Fibroblast of skin of right quadriceps (primary cell): ENCODE measurements around the gene RNF169.
"Not testable (repeated sequence)": the region's sequence is repeated elsewhere in the genome, so short reads cannot be mapped to it uniquely, and the experiment has no call there.

Source experiments
- DNase-seq: peaks from one replicate; pipeline ENCODE4 v3.0.0-alpha.2; 2013

Gene RNF169

GRCh38 chr11:74729397-74729796 is 19.3 kb upstream of the RNF169 start:
- DNase-seq = no peak

- DNase-seq = no peak
Measured at GRCh38 chr11:74730571-74731260, 17.9 kb upstream of the RNF169 start.

DNA sequence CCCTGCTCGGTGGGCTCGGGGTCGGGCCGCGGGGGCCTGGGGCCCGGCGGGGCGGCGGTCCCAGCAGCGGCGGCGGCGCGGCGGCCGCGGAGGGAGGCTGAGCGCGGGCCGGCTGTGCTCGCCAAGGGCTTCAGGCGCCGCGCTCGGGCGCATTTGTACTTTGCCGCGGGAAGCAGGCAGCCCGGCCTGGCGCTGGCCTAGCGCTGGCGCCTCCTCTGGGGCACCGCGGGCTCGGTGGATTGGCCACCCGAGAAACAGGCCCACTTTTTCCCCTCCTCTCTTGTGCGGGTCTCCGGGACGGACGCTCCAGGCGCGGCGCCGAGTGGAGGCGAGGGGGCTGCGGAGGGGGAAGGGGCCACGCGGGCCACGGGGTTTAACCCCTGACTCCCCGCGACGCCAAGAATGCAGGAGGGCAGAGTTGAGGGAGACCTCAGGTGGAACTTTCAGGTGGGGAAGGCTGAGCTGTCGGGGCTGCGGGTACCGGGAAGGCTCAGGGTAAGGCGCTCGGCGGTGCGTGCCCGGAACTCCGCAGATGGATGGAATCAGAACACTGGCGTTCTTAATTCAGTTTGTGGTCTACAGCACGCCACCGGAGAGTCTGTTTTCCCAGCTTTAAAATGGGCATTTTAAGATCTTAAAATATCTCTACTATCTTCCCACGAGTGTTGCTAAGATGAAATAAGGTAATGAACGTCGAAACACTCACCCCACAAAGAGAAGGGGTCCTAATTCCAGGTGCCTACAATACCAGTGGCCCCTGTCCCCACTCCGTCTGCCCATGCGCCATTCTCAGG is 17.2 kb upstream of the RNF169 start, which contains the start of gene CHRDL2:
CHRDL2 (minus strand) TSS at position 126 of the 794 bp plus-strand sequence. CDS start 538 bp downstream, outside the sequence.
- no peak for DNase-seq

GRCh38 chr11:74734559-74734925 is 14.1 kb upstream of the RNF169 start:
- no peak for DNase-seq

DNA sequence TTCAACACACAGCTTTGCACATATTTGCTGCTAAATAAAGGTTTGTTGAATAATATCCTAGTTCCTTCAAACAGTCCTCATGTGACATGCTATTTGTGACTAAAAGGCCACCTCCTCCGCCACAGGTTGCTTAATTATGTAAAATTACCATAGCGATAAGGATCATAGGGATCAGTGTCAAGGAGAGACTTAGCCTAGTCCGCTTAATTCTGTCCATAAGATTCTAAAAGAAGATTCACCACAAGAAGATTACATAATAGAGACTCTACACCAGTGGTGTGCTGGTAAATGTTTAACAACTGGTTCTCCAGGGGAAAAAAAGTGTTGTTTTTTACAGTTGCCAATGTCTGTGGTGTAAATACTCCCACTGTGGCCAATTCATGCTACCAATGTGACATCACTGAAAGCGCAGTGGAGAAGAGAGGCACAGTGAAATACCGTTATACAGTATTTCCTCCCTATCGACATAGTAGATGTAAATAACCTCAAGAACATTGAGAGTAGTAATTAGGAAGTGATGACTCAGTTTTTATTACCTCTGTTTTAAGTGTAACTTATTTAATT is 13.2 kb upstream of the RNF169 start:
- DNase-seq = no peak

DNA sequence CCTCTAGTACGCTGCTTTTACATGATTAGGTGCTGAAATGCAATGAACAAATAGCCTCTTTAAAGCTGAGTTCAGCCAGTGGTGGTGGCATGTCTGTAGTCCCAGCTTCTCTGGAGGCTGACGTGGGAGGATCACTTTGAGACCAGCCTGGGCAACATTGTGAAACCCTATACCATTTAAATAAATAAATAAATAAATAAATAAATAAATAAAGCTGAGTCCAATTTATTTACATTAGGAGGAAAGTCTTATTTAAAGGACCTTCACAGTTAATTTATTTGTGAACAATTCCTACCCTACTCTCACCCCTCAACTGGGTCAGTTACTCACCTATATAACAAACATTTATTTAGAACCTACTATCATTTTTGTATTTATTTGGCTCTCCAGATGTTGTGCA is 12.6 kb upstream of the RNF169 start:
- DNase-seq = no peak

DNA sequence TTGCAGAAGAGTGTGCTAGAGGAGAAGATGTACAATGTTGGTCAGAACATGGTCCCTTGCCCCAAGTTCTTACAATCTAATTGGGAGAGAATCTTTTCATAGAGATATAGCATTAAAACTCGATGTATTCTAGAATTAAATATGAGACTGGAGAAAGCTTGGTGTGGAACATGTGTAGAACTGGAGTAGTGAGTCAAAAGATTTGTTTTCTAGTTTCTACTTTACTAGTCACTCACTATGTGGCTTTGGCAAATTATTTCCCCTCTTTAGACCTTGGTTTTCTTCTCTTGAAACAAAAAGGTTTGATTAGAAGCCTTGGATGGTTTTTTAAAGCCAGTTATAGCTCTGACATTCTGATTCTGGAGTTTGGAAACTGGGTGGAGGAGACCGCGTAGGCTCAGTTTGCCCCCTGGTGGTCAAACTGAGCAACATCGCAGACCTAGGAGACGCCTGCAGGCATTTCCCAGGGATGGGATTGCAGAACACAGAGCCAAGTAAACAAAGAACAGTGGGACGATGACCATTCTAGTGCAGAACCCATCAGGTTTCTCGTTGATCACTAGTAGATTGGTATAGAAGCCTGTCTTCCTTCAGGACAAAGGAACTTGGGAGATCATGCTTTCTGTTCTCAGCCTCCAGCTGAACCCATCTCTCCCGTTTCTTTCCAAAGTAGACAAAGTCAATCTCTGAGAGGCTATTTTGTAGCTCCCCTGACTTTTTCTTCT is 8.9 kb upstream of the RNF169 start:
- peak; percentile 56 for DNase-seq

DNA sequence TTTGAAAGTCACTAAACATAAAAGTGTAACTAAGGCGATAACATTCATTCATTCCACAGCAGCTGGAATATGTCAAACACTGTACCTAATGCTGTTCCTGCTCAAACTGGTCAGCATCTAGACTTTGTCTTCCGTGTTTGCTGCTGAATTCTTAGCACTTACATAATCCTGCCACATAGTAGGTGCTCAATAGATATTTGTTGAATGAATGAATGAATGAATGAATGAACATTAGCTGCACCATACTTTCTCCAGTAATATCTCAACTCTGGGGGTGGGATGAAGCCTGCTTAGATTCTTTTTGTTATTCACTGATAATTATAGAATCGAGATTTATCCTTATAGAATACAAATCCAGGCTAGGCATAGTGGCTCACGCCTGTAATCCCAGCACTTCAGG is 6.6 kb upstream of the RNF169 start:
- DNase-seq = no peak

GRCh38 chr11:74743640-74744039 is 5.0 kb upstream of the RNF169 start:
- no peak for DNase-seq

GRCh38 chr11:74744277-74744676 is 4.4 kb upstream of the RNF169 start:
- no peak for DNase-seq

DNA sequence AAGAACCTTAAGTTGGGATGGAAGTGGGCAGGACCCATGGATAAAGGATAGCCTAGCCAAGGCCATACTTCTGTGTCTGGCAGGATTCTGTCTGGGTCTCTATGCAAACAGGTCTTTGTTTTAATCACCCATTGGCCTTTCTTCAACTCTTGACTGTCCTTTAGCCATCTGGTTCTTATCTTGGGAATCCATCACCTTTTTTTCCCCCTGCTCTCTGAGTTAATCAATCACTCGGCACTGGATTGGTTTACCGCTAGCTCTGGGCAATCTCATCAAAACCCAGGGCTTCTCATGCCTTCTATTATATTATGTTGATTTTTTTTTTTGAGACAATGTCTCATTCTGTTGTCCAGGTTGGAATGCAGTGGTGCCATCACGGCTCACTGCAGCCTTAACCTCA is 1.8 kb upstream of the RNF169 start:
- no peak for DNase-seq

DNA sequence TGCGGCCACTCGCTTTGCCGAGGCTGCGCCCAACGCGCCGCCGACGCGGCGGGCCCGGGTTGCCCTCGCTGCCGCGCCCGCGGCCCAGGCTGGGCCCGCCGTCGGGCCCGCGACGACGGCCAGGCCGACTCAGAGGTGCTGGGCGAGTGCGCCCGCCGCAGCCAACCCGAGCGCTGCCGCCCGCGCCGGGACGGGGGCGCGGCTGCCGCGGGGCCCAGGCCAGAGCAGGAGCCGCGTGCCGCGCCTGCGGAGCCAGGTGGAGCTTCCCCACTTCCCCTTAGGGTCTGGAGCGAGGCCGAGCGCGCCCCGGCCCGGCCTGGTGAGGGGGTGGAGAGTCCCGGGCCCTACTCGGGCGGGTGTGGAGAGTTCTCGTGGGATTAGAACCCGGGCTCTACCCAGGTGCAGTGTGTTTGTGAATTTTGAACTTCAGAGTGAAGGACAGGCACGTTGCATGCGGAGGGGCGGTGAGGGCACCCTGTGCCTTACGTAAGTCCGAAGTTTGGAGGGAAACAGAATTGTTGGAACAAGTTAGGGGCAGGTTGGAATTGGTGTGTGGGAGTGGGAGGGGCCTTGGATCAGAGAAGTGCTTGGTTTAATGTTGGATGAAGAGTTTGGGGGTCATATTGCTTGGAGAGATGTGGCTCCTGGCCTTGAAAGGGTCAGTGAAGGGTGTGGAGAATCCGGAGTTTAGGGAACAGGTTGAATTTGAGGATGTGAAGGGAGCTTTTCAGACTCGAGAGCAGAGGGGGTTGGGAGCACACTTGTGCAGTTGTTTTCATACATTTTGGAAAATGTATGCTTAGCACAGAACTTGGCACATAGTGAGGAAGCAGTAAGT is 697 bp downstream of the RNF169 start:
- peak; percentile 41 for DNase-seq

- no peak for DNase-seq
Measured at GRCh38 chr11:74749965-74750296, 1.3 kb downstream of the RNF169 start.

GRCh38 chr11:74750598-74750997 is 1.9 kb downstream of the RNF169 start:
- not testable (repeated sequence) for DNase-seq

- DNase-seq = no peak
Measured at GRCh38 chr11:74751303-74751702, 2.7 kb downstream of the RNF169 start.

- peak; percentile 93 for DNase-seq
Measured at GRCh38 chr11:74754507-74755252, 6.0 kb downstream of the RNF169 start.

DNA sequence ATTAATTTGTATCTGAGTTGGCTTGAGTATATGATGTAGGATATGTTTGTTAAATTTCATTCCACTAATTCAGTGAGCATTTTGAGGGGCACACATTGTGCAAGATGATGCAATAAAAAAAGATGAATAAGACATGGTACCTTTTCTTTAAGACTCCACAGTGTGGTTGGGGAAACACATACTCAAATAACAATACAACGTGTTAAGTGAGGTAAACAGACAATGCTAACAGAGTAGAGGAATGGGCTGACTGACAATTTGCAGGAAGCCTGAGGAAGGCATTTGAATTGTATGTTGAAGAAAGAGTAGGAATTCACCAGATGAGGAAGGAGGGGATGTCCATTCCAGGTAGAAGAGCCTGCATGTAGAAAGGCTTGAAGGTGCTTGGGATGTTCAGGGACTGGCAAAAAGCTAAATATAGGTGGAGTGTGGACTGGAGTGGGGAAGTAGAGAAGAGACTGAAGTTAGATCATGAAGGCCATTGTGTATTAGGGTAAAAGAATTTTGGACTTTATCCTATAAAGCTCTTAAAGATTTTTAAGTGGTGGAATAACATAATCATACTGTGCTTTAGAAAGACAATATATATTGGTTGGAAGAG is 6.8 kb downstream of the RNF169 start:
- peak; percentile 7 for DNase-seq

DNA sequence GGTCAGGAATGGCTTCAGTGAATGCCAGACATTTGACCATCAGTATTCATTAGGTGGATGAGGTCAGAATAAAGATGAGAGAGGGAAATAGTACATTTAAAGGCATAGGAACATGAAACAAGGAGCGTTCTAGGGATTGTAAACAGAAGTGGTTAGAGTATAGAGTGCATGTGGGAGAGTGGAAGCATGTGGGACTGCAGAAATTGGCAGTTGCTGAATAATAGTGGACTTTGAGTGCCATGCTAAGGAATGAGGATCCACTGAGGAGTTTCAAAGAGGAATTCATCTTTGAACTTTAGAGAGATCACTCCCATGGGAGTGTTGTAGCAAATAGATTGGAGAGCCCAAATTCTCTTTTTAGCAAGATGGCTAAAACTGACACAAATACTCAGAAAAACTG is 7.9 kb downstream of the RNF169 start:
- no peak for DNase-seq

- DNase-seq = no peak
Measured at GRCh38 chr11:74766905-74767304, 18.3 kb downstream of the RNF169 start.

GRCh38 chr11:74768172-74768651 is 19.6 kb downstream of the RNF169 start:
- DNase-seq = not testable (repeated sequence)

DNA sequence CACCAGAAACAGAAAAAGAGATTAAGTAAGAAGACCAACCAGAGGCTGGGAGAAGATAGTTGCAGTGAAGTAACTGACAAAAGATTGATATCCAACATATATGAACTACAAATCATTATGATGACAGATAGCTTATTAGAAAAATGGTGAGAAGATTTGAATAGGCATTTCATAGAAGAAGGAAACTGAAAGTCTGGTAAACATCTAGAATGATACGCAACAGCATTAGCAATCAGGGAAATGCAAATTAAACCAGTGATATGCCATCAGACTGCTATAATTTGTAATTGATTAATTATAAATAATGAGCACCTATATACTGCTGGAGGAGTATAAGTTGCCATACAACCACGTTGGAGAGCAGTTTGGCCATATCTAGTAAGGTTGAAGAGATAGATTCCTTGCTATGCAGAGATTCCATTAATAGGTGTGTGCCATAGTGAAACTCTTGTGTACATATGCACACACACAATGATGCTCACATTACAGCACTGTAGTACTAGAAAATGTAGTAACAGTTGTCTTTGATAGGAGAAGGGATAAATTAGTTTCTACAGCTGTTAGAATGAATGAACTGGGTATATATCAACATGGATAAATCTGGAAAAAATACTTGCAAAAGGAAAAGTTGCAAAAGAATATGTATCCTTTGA is 20.5 kb downstream of the RNF169 start:
- no peak for DNase-seq
